ENCODE measurements around the gene LLGL2. TPM values are rescaled to one million over a fixed set of nuclear protein-coding genes. Genes with fewer than 3 reads are reported as not detected.

LLGL2 gene
- total and polyA plus RNA-seq, 2 experiments from 2014 or later: 35.2 to 40.3 TPM

DNA sequence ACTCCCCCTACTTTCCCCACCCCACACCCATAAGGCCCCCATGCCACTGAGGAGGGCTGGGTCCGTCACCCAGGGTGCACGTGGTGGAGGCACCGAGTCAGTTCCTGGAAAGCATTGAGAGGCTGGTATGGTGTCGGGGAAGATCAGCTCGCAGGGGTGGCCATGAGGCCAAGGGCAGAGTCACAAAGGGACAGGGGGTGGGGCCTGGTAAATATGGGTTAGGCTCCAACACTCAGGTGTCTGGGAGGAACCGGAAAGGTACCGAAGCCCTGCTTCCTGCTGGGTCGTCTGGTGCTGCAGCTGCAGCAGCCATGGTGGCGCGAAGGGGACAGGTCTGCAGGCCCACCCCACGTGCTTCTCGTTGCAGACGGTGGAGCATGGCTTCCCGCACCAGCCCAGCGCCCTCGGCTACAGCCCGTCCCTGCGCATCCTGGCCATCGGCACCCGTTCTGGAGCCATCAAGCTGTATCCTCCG, 30.2 kb downstream of the LLGL2 start:
- Histone ChIP-seq H3K4me3 (no peak overlapping the region), H3K4me1 (ENCODE audit: low read depth) (peaks cover 23% of the 10 kb centered on the region), H3K9me3 (ENCODE audit: low read depth) (no peaks in the 10 kb centered on the region), H3K36me3 (no peaks in the 10 kb centered on the region), H3K27ac (no peak overlapping the region), H3K27me3 (no peaks in the 10 kb centered on the region)
- TF ChIP-seq, protein P1, sequence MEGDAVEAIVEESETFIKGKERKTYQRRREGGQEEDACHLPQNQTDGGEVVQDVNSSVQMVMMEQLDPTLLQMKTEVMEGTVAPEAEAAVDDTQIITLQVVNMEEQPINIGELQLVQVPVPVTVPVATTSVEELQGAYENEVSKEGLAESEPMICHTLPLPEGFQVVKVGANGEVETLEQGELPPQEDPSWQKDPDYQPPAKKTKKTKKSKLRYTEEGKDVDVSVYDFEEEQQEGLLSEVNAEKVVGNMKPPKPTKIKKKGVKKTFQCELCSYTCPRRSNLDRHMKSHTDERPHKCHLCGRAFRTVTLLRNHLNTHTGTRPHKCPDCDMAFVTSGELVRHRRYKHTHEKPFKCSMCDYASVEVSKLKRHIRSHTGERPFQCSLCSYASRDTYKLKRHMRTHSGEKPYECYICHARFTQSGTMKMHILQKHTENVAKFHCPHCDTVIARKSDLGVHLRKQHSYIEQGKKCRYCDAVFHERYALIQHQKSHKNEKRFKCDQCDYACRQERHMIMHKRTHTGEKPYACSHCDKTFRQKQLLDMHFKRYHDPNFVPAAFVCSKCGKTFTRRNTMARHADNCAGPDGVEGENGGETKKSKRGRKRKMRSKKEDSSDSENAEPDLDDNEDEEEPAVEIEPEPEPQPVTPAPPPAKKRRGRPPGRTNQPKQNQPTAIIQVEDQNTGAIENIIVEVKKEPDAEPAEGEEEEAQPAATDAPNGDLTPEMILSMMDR (IDR thresholded peaks at IDR 0.05; ENCODE audit: low read depth, low read length): no peak
- no peak for DNase-seq (ENCODE audit: low read depth in 1 of 2, low spot score in 1 of 2)

DNA sequence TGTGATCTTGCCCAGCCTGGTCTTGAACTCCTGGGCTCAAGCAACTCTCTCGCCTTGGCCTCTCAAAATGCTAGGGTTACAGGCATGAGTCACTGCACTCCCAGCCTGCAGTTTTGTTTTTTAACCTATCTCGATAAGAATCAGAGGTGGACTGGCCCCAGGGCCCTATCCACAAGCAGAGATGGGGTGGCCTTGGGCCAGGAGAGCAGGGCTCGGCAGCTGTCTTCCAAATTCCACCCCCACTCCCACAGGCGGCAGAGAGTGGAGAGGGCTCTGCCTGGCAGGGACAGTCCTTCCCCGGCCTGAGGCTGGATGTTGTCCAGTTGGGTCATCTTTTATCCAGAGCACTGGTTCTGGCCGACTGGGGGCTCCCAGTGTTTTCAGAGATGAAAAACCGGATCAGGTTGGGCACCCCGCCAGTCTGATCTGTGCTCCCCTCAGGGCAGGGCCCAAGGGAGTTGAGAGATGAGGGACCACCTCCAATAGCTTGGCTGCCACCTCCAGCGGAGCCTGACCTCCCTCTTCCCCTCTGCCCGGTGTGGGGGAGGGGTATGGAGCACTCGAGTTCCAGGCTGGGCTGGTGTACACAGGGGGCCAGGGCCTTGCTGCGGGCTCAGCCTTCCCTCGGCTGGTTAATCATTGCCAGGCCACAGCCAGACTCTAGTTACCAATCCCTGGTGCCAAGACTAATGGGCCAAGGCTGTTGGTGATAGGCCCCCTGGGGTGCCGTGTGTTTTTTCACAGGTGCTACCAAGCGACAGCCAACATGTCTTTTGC, 31.8 kb downstream of the LLGL2 start:
- Histone ChIP-seq H3K27me3 (no peaks in the 10 kb centered on the region), H3K4me1 (ENCODE audit: low read depth) (peaks cover 23% of the 10 kb centered on the region), H3K9me3 (ENCODE audit: low read depth) (no peaks in the 10 kb centered on the region), H3K4me3 (no peak overlapping the region), H3K27ac (peak overlapping the region; percentile 43), H3K36me3 (no peaks in the 10 kb centered on the region)
- TF ChIP-seq, protein P1 (IDR thresholded peaks at IDR 0.05; ENCODE audit: low read depth, low read length): no peak
- peak; percentile 35 to 58 for DNase-seq (ENCODE audit: low read depth in 1 of 2, low spot score in 1 of 2)

DNA sequence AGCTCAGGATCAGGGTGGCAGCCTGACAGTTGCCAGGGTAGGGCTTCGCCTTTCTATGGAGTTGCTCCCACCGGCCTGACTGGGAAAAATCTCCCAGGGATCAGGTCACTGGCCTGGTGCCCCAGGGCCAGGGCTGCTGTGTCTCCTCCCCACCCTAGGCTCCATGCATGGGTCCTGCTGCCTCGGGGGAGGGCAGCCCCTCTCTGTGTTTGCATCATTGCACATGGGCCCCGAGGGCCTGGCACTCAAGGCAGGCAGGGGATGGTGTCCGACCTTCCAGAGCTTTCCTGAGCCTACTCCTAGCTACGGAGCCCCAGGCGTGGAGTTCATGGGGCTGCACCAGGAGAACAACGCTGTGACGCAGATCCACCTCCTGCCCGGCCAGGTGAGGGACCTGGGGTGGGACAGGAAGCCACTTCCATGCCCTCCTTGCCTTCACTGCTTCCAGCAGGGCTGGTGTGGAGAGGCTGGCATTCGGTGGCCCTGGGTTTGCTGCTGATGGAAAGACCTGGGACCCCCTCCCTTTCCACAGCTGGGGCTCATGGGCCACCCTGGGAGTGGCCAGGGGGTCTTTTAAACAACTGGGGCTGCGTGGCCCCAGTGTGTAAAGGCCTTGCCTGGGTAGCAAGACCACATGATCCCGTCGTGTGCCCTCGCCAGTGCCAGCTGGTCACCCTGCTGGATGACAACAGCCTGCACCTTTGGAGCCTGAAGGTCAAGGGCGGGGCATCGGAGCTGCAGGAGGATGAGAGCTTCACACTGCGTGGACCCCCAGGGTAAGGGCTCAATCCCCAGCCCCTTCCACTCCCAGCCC, 32.6 kb downstream of the LLGL2 start:
- H3K4me1 ChIP-seq (ENCODE audit: low read depth): peaks cover 18% of the 10 kb centered on the region
- TF ChIP-seq, protein P1 (IDR thresholded peaks at IDR 0.05; ENCODE audit: low read depth, low read length): no peak
- no peaks in the 10 kb centered on the region for H3K27me3 ChIP-seq
- H3K27ac ChIP-seq: peak overlapping the region; percentile 43
- no peak for DNase-seq (ENCODE audit: low read depth in 1 of 2, low spot score in 1 of 2)
- no peak overlapping the region for H3K4me3 ChIP-seq
- no peaks in the 10 kb centered on the region for H3K36me3 ChIP-seq
- no peaks in the 10 kb centered on the region for H3K9me3 ChIP-seq (ENCODE audit: low read depth)

DNA sequence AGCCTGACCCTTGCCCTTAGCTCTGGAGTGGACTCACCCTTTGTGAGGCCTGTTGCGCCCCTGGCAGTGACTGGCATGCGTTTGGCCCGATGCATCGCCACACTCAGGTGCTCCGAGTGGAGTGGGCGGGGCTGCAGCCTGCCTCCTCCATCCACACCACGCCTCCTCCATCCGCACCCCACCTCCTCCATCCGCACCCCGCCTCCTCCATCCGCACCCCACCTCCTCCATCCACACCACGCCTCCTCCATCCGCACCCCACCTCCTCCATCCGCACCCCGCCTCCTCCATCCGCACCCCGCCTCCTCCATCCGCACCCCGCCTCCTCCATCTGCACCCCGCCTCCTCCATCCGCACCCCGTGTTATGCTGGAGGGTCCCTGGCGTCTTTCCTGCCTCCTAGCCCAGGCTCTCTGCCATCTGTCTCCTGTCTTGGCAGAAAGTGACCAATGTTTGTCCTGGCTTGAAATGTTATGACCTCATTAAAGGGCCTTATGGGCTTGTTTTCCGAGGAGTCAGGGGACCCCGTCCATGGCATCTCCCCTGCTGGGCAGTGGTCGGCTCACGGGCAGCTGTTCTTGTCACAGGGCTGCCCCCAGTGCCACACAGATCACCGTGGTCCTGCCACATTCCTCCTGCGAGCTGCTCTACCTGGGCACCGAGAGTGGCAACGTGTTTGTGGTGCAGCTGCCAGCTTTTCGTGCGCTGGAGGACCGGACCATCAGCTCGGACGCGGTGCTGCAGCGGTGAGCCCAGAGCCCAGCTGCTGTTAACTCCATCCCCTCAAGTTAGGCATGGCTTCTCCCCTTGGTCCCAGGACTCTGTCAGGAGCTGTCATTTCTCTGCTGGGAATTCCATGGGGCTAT, 33.4 kb downstream of the LLGL2 start:
- Histone ChIP-seq H3K27ac (no peak overlapping the region), H3K9me3 (ENCODE audit: low read depth) (no peaks in the 10 kb centered on the region), H3K36me3 (no peaks in the 10 kb centered on the region), H3K4me3 (no peak overlapping the region), H3K27me3 (no peaks in the 10 kb centered on the region), H3K4me1 (ENCODE audit: low read depth) (peaks cover 9% of the 10 kb centered on the region)
- TF ChIP-seq, protein P1 (IDR thresholded peaks at IDR 0.05; ENCODE audit: low read depth, low read length): no peak
- DNase-seq (ENCODE audit: low read depth in 1 of 2, low spot score in 1 of 2): no peak

DNA sequence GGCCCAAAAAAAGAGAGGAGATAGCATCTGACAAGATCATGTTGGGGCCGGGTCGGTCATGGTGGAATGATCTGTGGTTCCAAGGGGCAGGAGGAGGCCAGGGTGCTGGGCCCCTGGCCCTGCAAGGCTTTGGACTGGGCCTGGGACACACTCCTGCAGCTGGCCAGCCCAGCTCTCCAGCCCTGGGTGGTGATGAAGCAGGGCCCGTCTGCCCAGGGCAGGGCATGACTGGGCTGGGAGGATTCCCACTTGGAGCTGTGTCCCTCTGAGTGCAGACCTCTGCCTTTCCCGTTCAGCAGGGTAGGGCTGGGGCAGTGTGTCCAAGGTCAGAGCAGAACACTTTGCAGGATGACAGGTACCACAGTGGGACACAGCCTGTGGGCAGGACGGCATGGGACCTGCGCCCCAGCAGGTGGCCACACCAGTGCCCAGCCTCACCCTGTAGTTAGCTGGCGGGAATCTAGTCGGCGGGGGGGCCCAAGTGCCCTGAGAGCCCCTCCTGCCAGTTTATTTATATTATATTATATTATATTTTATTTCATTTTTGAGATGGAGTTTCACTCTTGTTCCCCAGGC, 34.5 kb downstream of the LLGL2 start:
- Histone ChIP-seq H3K27ac (no peak overlapping the region), H3K36me3 (no peaks in the 10 kb centered on the region), H3K4me1 (ENCODE audit: low read depth) (peaks cover 8% of the 10 kb centered on the region), H3K9me3 (ENCODE audit: low read depth) (no peaks in the 10 kb centered on the region), H3K27me3 (no peaks in the 10 kb centered on the region), H3K4me3 (no peak overlapping the region)
- no peak for DNase-seq (ENCODE audit: low read depth in 1 of 2, low spot score in 1 of 2)
- TF ChIP-seq, protein P1 (IDR thresholded peaks at IDR 0.05; ENCODE audit: low read depth, low read length): no peak

Data from cardiac muscle cell (in vitro differentiated cells and primary cell).